CD14-positive monocyte (primary cell): ENCODE measurements around the gene NTN4. TPM values are rescaled to one million over a fixed set of nuclear protein-coding genes. Genes with fewer than 3 reads are reported as not detected.

ENCODE experiments used
- DNase-seq, 3 donors: peaks; one replicate each; pipeline ENCODE4 v3.0.0-alpha.2; 2011 to 2022
- H2AFZ ChIP-seq: 2 replicates; pipeline ENCODE4 v1.6.0; 2012; ENCODE audit warnings: mild to moderate bottlenecking, low read depth, low read length, inconsistent platforms; ENCODE audit not compliant: insufficient read depth, poor library complexity, severe bottlenecking
- H3K27ac ChIP-seq, 2 donors: 1 replicate in 1 of 2; 2 replicates in 1 of 2; pipeline ENCODE4 v1.5.1; 2012 to 2013; ENCODE audit warnings: low read length in 2 of 2, control low read depth in 1 of 2, inconsistent platforms in 1 of 2, low read depth in 1 of 2, mild to moderate bottlenecking in 1 of 2
- H3K27me3 ChIP-seq, 2 donors: one replicate each; pipeline versions ENCODE4 v1.6.0 to v1.6.1; 2011 to 2013; ENCODE audit warnings: low read length in 2 of 2; ENCODE audit not compliant: control insufficient read depth in 2 of 2, insufficient read depth in 2 of 2
- H3K36me3 ChIP-seq, 2 donors: replicated peaks in 1 of 2; 1 replicate in 1 of 2; 2 replicates in 1 of 2; pipeline versions ENCODE4 v1.5.1 to v1.6.1; 2012 to 2013; ENCODE audit warnings: low read length in 2 of 2, control low read depth in 1 of 2, inconsistent platforms in 1 of 2, mild to moderate bottlenecking in 1 of 2; ENCODE audit not compliant: insufficient read depth in 2 of 2, control insufficient read depth in 1 of 2
- H3K4me1 ChIP-seq, 2 donors: 1 replicate in 1 of 2; 2 replicates in 1 of 2; pipeline versions ENCODE4 v1.5.1 to v1.6.1; 2012 to 2013; ENCODE audit warnings: low read length in 2 of 2, control low read depth in 1 of 2, inconsistent platforms in 1 of 2, mild to moderate bottlenecking in 1 of 2, moderate library complexity in 1 of 2; ENCODE audit not compliant: insufficient read depth in 2 of 2, control insufficient read depth in 1 of 2
- H3K4me2 ChIP-seq: replicated peaks from 2 replicates; pipeline ENCODE3; 2012; ENCODE audit warnings: low read length, moderate library complexity, mild to moderate bottlenecking; ENCODE audit not compliant: poor library complexity, severe bottlenecking; ENCODE audit errors: extremely low read depth
- H3K4me3 ChIP-seq, 3 experiments: fragments of 200-600 bp in 1 of 3; sonication (generic) in 1 of 3; replicated peaks in 1 of 3; 1 replicate in 2 of 3; 2 replicates in 1 of 3; pipeline ENCODE4 v1.5.1; 2011 to 2013; ENCODE audit warnings: low read length in 3 of 3, mild to moderate bottlenecking in 3 of 3, control low read depth in 2 of 3, low read depth in 2 of 3, inconsistent platforms in 1 of 3, moderate library complexity in 1 of 3
- H3K79me2 ChIP-seq: 2 replicates; pipeline ENCODE4 v1.6.0; 2012; ENCODE audit warnings: mild to moderate bottlenecking, control low read depth, inconsistent platforms, low read length, moderate library complexity; ENCODE audit not compliant: insufficient read depth
- H3K9ac ChIP-seq: 2 replicates; pipeline ENCODE4 v1.6.0; 2017; ENCODE audit warnings: low read length, mild to moderate bottlenecking; ENCODE audit not compliant: insufficient read depth, poor library complexity, severe bottlenecking
- H3K9me3 ChIP-seq, 2 donors: replicated peaks in 1 of 2; 1 replicate in 1 of 2; 2 replicates in 1 of 2; pipeline versions ENCODE4 v1.5.1 to v1.6.1; 2012 to 2013; ENCODE audit warnings: low read length in 2 of 2, control low read depth in 1 of 2; ENCODE audit not compliant: control insufficient read depth in 1 of 2, insufficient read depth in 1 of 2
- H4K20me1 ChIP-seq: 2 replicates; pipeline ENCODE4 v1.6.0; 2012; ENCODE audit warnings: mild to moderate bottlenecking, low read length, control low read depth, moderate library complexity; ENCODE audit not compliant: insufficient read depth
- H3K27ac Mint-ChIP-seq, 7 donors: one replicate each; pipeline ENCODE4 v1.8.0; 2020; ENCODE audit warnings: mild to moderate bottlenecking in 7 of 7, mixed read lengths in 7 of 7, moderate library complexity in 6 of 7, inconsistent platforms in 2 of 7
- H3K27me3 Mint-ChIP-seq, 3 donors: one replicate each; pipeline ENCODE4 v1.8.0; 2021 to 2022; ENCODE audit warnings: low read depth in 3 of 3, mild to moderate bottlenecking in 3 of 3, mixed read lengths in 3 of 3, moderate library complexity in 3 of 3, inconsistent platforms in 1 of 3
- H3K36me3 Mint-ChIP-seq, 2 donors: one replicate each; pipeline ENCODE4 v1.8.0; 2020; ENCODE audit warnings: mixed read lengths in 2 of 2, inconsistent platforms in 1 of 2, mild to moderate bottlenecking in 1 of 2
- H3K4me1 Mint-ChIP-seq: one replicate; pipeline ENCODE4 v1.8.0; 2020; ENCODE audit warnings: mild to moderate bottlenecking, mixed read lengths
- H3K4me3 Mint-ChIP-seq, 2 donors: one replicate each; pipeline ENCODE4 v1.8.0; 2020; ENCODE audit warnings: mild to moderate bottlenecking in 2 of 2, mixed read lengths in 2 of 2, moderate library complexity in 1 of 2
- H3K9me3 Mint-ChIP-seq, 7 donors: one replicate each; pipeline ENCODE4 v1.8.0; 2020 to 2022; ENCODE audit warnings: mixed read lengths in 7 of 7, mild to moderate bottlenecking in 6 of 7, moderate library complexity in 6 of 7, inconsistent platforms in 2 of 7
- CTCF ChIP-seq: fragments of 200-600 bp; IDR thresholded peaks from one replicate; pipeline ENCODE4 v1.8.0; 2022; ENCODE audit warnings: antibody characterized with exemption, mild to moderate bottlenecking
- WGBS: methylation state at CpG from one replicate; pipeline ENCODE4 v1.1.5; 2013; ENCODE audit warnings: missing lambda C conversion rate; ENCODE audit not compliant: insufficient coverage; 5-methylcytosine and 5-hydroxymethylcytosine counted together
- intact Hi-C, 2 donors: fragments of 100-400 bp; cut with micrococcal nuclease; formaldehyde crosslinking; loops; one replicate each; pipeline versions ENCODE4 v1.15.0 to v1.15.1; 2023
- polyA plus RNA-seq, 3 donors: library from polyadenylated mRNA; depleted of rRNA in 1 of 3; unstranded in 2 of 3; stranded (reverse) in 1 of 3; fragments of 300-500 nt in 2 of 3; fragments of >200 nt in 1 of 3; fragmentation: Illumina TruSeq in 2 of 3; gene quantifications; 1 replicate in 2 of 3; 2 replicates in 1 of 3; pipeline ENCODE4 v1.2.3, GENCODE V29; 2012 to 2021

Gene NTN4
- polyA plus RNA-seq, 3 donors = not detected

GRCh38 chr12:95641299-95641952, 149.1 kb downstream of the NTN4 start:
- Histone ChIP-seq H3K79me2 (no peaks in the 10 kb centered on the region), H3K4me1 (no peaks in the 10 kb centered on the region), H3K9me3 (peaks cover 0 to 4% of the 10 kb centered on the region in 2 donors), H3K27ac (no peak overlapping the region), H3K27me3 (no peaks in the 10 kb centered on the region), H4K20me1 (no peaks in the 10 kb centered on the region), H3K9ac (no peak overlapping the region), H3K4me2 (no peak overlapping the region), H2AFZ (no peak overlapping the region), H3K4me3 (no peak overlapping the region), H3K36me3 (no peaks in the 10 kb centered on the region)
- DNase-seq = no peak
- Mint-ChIP-seq H3K27me3 (peaks cover 3 to 5% (median 5%) of the 10 kb centered on the region in 3 donors), H3K27ac (peak overlapping the region in 1 of 7 donors; percentile 21), H3K9me3 (peaks cover 0 to 2% (median 0%) of the 10 kb centered on the region in 7 donors), H3K4me3 (no peak overlapping the region), H3K36me3 (no peaks in the 10 kb centered on the region), H3K4me1 (no peaks in the 10 kb centered on the region)
- no peak for TF ChIP-seq CTCF
- intact Hi-C loops = no loop called here
- 100% methylated on average over 1 of the region's 3 CpGs for WGBS

- no peak overlapping the region for H3K27ac Mint-ChIP-seq
- H3K9me3 ChIP-seq = peaks cover 0 to 4% of the 10 kb centered on the region in 2 donors
- 89% methylated on average over 2 of the region's 3 CpGs for WGBS
Measured at GRCh38 chr12:95640516-95640915, 150.0 kb downstream of the NTN4 start.

More at GRCh38 chr12:95640516-95640915, 150.0 kb downstream of the NTN4 start:
- intact Hi-C loops = no loop called here
- Mint-ChIP-seq H3K9me3 (peaks cover 0 to 2% (median 0%) of the 10 kb centered on the region in 7 donors), H3K4me3 (no peak overlapping the region), H3K4me1 (no peaks in the 10 kb centered on the region), H3K27me3 (peaks cover 3 to 5% (median 4%) of the 10 kb centered on the region in 3 donors), H3K36me3 (no peaks in the 10 kb centered on the region)
- DNase-seq = no peak
- no peaks in the 10 kb centered on the region for H3K36me3 ChIP-seq
- no peaks in the 10 kb centered on the region for H3K27me3 ChIP-seq
- no peak overlapping the region for H3K27ac ChIP-seq
- no peaks in the 10 kb centered on the region for H3K79me2 ChIP-seq
- no peak overlapping the region for H3K4me3 ChIP-seq
- no peaks in the 10 kb centered on the region for H3K4me1 ChIP-seq
- H3K4me2 ChIP-seq = no peak overlapping the region
- no peak overlapping the region for H3K9ac ChIP-seq
- no peak for TF ChIP-seq CTCF
- no peak overlapping the region for H2AFZ ChIP-seq
- H4K20me1 ChIP-seq = no peaks in the 10 kb centered on the region
